ENCODE measurements around the gene SMARCE1. TPM values are rescaled to one million over a fixed set of nuclear protein-coding genes. Genes with fewer than 3 reads are reported as not detected.

The SMARCE1 gene
- total and polyA plus RNA-seq, 8 donors: 27.5 to 125 (median 86.3) TPM

DNA sequence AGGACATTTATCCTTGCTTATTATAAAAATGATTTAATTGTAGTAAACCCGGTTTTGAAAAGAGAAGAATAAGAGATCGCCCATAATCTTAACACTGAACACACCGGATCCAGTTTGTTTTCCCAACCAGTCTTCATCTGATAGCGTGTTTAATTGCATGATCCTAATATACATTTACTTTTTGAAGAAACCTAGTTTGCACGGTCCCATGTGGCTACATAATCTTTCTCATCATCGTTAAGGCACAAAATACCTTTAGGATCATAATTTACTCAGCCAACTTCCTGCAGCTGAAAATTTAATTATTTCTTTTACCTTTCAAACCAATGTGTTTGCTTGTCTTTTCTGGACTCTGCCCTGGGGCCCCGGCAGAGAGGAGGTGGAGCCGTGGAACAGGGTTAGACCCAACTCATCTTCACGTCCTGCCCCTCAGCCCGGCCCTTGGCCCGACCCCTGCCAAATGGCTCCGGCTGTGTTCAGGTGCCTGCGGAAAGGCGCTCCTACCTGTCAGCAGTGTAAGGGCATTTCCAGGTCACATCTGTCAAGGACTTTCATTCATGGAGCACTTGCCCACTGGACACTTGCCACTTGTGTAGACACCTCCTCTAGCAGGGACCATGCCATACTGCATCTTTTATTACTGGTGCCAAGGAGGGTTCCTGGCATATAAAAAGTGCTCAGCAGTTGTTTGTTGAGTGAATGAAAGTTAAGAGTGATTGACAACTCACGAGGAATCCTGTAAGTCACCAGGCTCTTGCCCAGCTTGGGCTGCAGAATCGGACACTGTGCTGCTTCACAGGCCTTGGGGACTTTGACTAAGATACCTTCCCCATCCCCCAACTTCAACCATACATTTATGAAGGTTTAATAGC lies 28.6 kb downstream of the SMARCE1 start:
- no peak overlapping the region for H3K4me3 ChIP-seq
- intact Hi-C loops (cut with DNase I; ENCODE audit: low total_unique reads): loop anchor here (10.0 kb wide), 1 partner anchor 166 kb away; the partner anchor contains the start of gene KRT27
- DNase-seq: no peak

DNA sequence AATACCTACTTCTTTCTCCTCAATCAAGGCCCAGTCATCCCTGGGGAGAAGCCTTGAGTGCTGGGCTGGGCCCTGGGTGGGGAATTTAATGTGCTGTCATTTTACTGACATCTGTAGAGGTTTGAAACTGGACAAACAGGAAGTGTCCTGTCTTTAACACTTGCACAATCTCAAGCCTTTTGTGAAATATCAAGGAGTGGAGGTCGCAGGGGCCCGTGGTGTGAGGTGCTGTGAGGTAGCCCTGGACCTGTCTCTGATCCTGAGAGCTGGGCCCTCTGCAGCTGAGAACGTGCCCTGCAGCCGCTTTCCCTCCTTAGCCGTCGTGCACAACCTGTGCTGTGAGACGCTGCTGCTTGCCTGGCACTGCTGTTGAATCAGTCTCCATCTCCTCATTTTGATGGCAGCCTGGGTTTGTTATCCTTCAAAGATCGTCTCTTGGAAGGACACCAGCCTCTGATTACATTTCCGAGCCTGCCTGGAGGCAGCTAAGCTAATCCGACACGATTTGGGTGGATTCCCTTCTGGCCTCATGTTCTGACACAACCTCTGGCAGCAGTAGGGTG lies 29.9 kb downstream of the SMARCE1 start:
- peaks cover 0 to 54% (median 6%) of the 10 kb centered on the region in 3 donors for H3K27me3 ChIP-seq
- TF ChIP-seq EP300 (IDR thresholded peaks at IDR 0.05) (no peak), POLR2A (IDR thresholded peaks at IDR 0.05) (no peak), POLR2AphosphoS5 (IDR thresholded peaks at IDR 0.05) (no peak)
- TF ChIP-seq, protein P1, sequence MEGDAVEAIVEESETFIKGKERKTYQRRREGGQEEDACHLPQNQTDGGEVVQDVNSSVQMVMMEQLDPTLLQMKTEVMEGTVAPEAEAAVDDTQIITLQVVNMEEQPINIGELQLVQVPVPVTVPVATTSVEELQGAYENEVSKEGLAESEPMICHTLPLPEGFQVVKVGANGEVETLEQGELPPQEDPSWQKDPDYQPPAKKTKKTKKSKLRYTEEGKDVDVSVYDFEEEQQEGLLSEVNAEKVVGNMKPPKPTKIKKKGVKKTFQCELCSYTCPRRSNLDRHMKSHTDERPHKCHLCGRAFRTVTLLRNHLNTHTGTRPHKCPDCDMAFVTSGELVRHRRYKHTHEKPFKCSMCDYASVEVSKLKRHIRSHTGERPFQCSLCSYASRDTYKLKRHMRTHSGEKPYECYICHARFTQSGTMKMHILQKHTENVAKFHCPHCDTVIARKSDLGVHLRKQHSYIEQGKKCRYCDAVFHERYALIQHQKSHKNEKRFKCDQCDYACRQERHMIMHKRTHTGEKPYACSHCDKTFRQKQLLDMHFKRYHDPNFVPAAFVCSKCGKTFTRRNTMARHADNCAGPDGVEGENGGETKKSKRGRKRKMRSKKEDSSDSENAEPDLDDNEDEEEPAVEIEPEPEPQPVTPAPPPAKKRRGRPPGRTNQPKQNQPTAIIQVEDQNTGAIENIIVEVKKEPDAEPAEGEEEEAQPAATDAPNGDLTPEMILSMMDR (IDR thresholded peaks at IDR 0.05): no peak
- peak in 1 of 2 donors; percentile 45 for DNase-seq
- peak overlapping the region in 3 of 5 donors; percentile 17 to 36 (median 30) for H3K27ac ChIP-seq
- intact Hi-C loops (cut with DNase I; ENCODE audit: low total_unique reads): loop anchor here (10.0 kb wide), 1 partner anchor 167 kb away; the partner anchor contains the start of gene KRT27
- no peaks in the 10 kb centered on the region for H3K9me3 ChIP-seq
- H3K4me1 ChIP-seq: peaks cover 0 to 25% (median 16%) of the 10 kb centered on the region in 4 donors
- no peak overlapping the region for H3K4me3 ChIP-seq
- no peaks in the 10 kb centered on the region for H3K36me3 ChIP-seq
- WGBS, 5 donors: 61 to 71% (median 66%) methylated on average over 11 of the region's 11 CpGs

More for the DNA sequence above, 28.6 kb downstream of the SMARCE1 start:
- TF ChIP-seq POLR2AphosphoS5 (IDR thresholded peaks at IDR 0.05) (no peak), POLR2A (IDR thresholded peaks at IDR 0.05) (no peak)
- no peaks in the 10 kb centered on the region for H3K9me3 ChIP-seq
- H3K27me3 ChIP-seq: peaks cover 0 to 52% (median 6%) of the 10 kb centered on the region in 3 donors
- H3K27ac ChIP-seq: no peak overlapping the region
- WGBS, 5 donors: 37 to 70% (median 43%) methylated on average over 16 of the region's 16 CpGs
- H3K4me1 ChIP-seq: peaks cover 0 to 25% (median 16%) of the 10 kb centered on the region in 4 donors
- no peaks in the 10 kb centered on the region for H3K36me3 ChIP-seq

DNA sequence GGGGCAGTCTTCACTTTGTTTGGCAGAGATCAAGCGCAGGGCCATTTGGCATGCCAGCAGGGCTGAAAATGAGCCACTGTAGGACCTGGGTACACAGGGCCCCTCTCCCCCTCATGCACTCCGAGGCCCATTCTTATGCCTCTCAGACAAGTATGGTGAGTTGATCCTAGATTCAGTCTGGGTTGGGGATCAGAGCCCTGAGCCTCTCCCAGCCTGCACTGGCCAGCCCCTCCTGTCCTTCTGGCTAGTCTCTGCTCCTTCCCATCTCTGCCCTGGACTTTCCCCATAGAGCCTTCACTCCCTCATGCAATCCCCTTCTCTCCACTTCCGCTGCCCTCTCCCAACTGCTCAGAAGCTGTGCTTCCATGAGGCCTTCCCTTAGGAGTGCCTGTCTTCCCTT lies 31.0 kb downstream of the SMARCE1 start:
- Histone ChIP-seq H3K27ac (peak overlapping the region in 1 of 5 donors; percentile 30), H3K4me3 (no peak overlapping the region), H3K9me3 (no peaks in the 10 kb centered on the region), H3K36me3 (no peaks in the 10 kb centered on the region), H3K4me1 (peaks cover 0 to 19% (median 13%) of the 10 kb centered on the region in 4 donors), H3K27me3 (peaks cover 0 to 54% (median 6%) of the 10 kb centered on the region in 3 donors)
- 65 to 100% (median 84%) methylated on average over 3 of the region's 3 CpGs for WGBS, 5 donors
- intact Hi-C loops (cut with DNase I; ENCODE audit: low total_unique reads): loop anchor here (10.0 kb wide), 1 partner anchor 168 kb away; the partner anchor contains the start of gene KRT27
- DNase-seq: no peak
- no peak for TF ChIP-seq POLR2A (IDR thresholded peaks at IDR 0.05)
- no peak for TF ChIP-seq POLR2AphosphoS5 (IDR thresholded peaks at IDR 0.05)

GRCh38 chr17:40615841-40616476 lies 31.7 kb downstream of the SMARCE1 start:
- H3K9me3 ChIP-seq: no peaks in the 10 kb centered on the region
- TF ChIP-seq POLR2AphosphoS5 (IDR thresholded peaks at IDR 0.05): no peak
- no peak for TF ChIP-seq POLR2A (IDR thresholded peaks at IDR 0.05)
- TF ChIP-seq EP300 (IDR thresholded peaks at IDR 0.05): no peak
- TF ChIP-seq, protein P1 (IDR thresholded peaks at IDR 0.05): no peak
- DNase-seq: no peak
- 70 to 75% (median 73%) methylated on average over 9 to 10 of the region's 10 CpGs for whole genome bisulfite sequencing, 5 donors
- no peaks in the 10 kb centered on the region for H3K36me3 ChIP-seq
- intact Hi-C loops (cut with DNase I; ENCODE audit: low total_unique reads): loop anchor here (10.0 kb wide), 1 partner anchor 169 kb away; the partner anchor contains the start of gene KRT27
- peaks cover 0 to 54% (median 6%) of the 10 kb centered on the region in 3 donors for H3K27me3 ChIP-seq
- peaks cover 0 to 19% (median 13%) of the 10 kb centered on the region in 4 donors for H3K4me1 ChIP-seq
- no peak overlapping the region for H3K4me3 ChIP-seq
- H3K27ac ChIP-seq: no peak overlapping the region

Data from stomach (tissue), 9 donors.